GM12892 (cell line): ENCODE measurements around the gene RNF115.
"Not testable (repeated sequence)": the region's sequence is repeated elsewhere in the genome, so short reads cannot be mapped to it uniquely, and the experiment has no call there.

Experiments
- DNase-seq: peaks from one replicate; pipeline ENCODE4 v3.0.0; 2011; ENCODE audit not compliant: insufficient read length
- FAIRE-seq: peaks from 2 replicates; lab custom pipeline; 2011; peaks lifted over from hg19 to GRCh38; lab: Jason Lieb, UNC
- POLR2A ChIP-seq: IDR thresholded peaks from 2 replicates; pipeline ENCODE4 v1.6.1; 2011; ENCODE audit warnings: low read depth, low read length, control low read depth
- POLR2AphosphoS5 ChIP-seq: IDR thresholded peaks from 2 replicates; pipeline ENCODE4 v1.6.1; 2011; ENCODE audit warnings: low read depth, low read length, control low read depth
- TAF1 ChIP-seq: IDR thresholded peaks from 2 replicates; pipeline ENCODE4 v1.6.1; 2011; ENCODE audit warnings: low read depth, mild to moderate bottlenecking, control low read depth, low read length, borderline replicate concordance

The RNF115 gene

GRCh38 chr1:145720878-145721671 is 102.8 kb downstream of the RNF115 start:
- no peak for TF ChIP-seq POLR2A
- TF ChIP-seq POLR2AphosphoS5 = no peak
- TF ChIP-seq TAF1 = no peak
- peak; percentile 61 for DNase-seq
- peak; percentile 80 for FAIRE-seq

- TF ChIP-seq TAF1 (no peak), POLR2A (no peak), POLR2AphosphoS5 (no peak)
- DNase-seq (no peak), FAIRE-seq (no peak)
Observed at GRCh38 chr1:145720556-145720877, 103.4 kb downstream of the RNF115 start.

GRCh38 chr1:145719230-145720079 is 104.4 kb downstream of the RNF115 start, which contains the start of gene CD160:
Gene CD160, plus strand, starts transcription at chr1:145719499. Its CDS starts 8,829 bp downstream, at chr1:145728328.
- FAIRE-seq (peak; percentile 82), DNase-seq (no peak)
- TF ChIP-seq POLR2A (no peak), TAF1 (no peak), POLR2AphosphoS5 (no peak)

GRCh38 chr1:145718465-145718864 is 105.4 kb downstream of the RNF115 start:
- FAIRE-seq, DNase-seq: not testable (repeated sequence)

- FAIRE-seq (no peak), DNase-seq (no peak)
- no peak for TF ChIP-seq TAF1
- no peak for TF ChIP-seq POLR2AphosphoS5
- TF ChIP-seq POLR2A = no peak
Observed at GRCh38 chr1:145717833-145718232, 106.1 kb downstream of the RNF115 start.

GRCh38 chr1:145716641-145717345 is 107.1 kb downstream of the RNF115 start:
- TF ChIP-seq TAF1 (no peak), POLR2AphosphoS5 (no peak), POLR2A (no peak)
- FAIRE-seq (no peak), DNase-seq (no peak)

- TF ChIP-seq POLR2A (no peak), TAF1 (no peak), POLR2AphosphoS5 (no peak)
- DNase-seq = no peak
- FAIRE-seq = no peak
Observed at GRCh38 chr1:145714524-145715111, 109.3 kb downstream of the RNF115 start.

GRCh38 chr1:145711213-145711651 is 112.7 kb downstream of the RNF115 start:
- TF ChIP-seq POLR2AphosphoS5 = no peak
- TF ChIP-seq POLR2A = no peak
- TF ChIP-seq TAF1 = no peak
- DNase-seq = no peak
- FAIRE-seq = no peak

GRCh38 chr1:145710291-145711027 is 113.4 kb downstream of the RNF115 start:
- FAIRE-seq = no peak

GRCh38 chr1:145708063-145708462 is 115.8 kb downstream of the RNF115 start:
- peak; percentile 9 for FAIRE-seq
- TF ChIP-seq TAF1 (no peak), POLR2AphosphoS5 (no peak), POLR2A (no peak)
- no peak for DNase-seq

More at GRCh38 chr1:145710291-145711027, 113.4 kb downstream of the RNF115 start:
- DNase-seq = no peak
- TF ChIP-seq TAF1 (no peak), POLR2AphosphoS5 (no peak), POLR2A (no peak)
